Glutamatergic neuron (in vitro differentiated cells): Measurements from ENCODE around the gene CFL2. TPM values are rescaled to one million over a fixed set of nuclear protein-coding genes. Genes with fewer than 3 reads are reported as not detected.

ENCODE experiments used
- DNase-seq: peaks from one replicate; pipeline ENCODE4 v3.0.0; 2022
- H3K27ac Mint-ChIP-seq: one replicate; pipeline ENCODE4 v1.8.0; 2020; ENCODE audit warnings: mild to moderate bottlenecking, mixed read lengths, inconsistent platforms; ENCODE audit not compliant: unreplicated experiment
- H3K27me3 Mint-ChIP-seq: one replicate; pipeline ENCODE4 v1.8.0; 2020; ENCODE audit warnings: mild to moderate bottlenecking, moderate library complexity, mixed read lengths, inconsistent platforms; ENCODE audit not compliant: unreplicated experiment
- H3K36me3 Mint-ChIP-seq: one replicate; pipeline ENCODE4 v1.8.0; 2020; ENCODE audit warnings: mild to moderate bottlenecking, mixed read lengths, inconsistent platforms; ENCODE audit not compliant: unreplicated experiment
- H3K4me1 Mint-ChIP-seq: one replicate; pipeline ENCODE4 v1.8.0; 2020; ENCODE audit warnings: mild to moderate bottlenecking, low read depth, mixed read lengths, inconsistent platforms; ENCODE audit not compliant: unreplicated experiment
- H3K4me3 Mint-ChIP-seq: one replicate; pipeline ENCODE4 v1.8.0; 2020; ENCODE audit warnings: mild to moderate bottlenecking, mixed read lengths, inconsistent platforms; ENCODE audit not compliant: unreplicated experiment
- H3K9me3 Mint-ChIP-seq: one replicate; pipeline ENCODE4 v1.8.0; 2020; ENCODE audit warnings: mild to moderate bottlenecking, moderate library complexity, mixed read lengths, inconsistent platforms; ENCODE audit not compliant: unreplicated experiment
- CTCF ChIP-seq: fragments of 200-600 bp; sonication (generic); IDR thresholded peaks from one replicate; pipeline ENCODE4 v1.5.0; 2021; ENCODE audit not compliant: partially characterized antibody, unreplicated experiment
- total RNA-seq: library from RNA; stranded (reverse); fragmentation: NEBNext Ultra II Directional; extraction: Animal tissue kit (Norgen Biotek cat#: 25700); gene quantifications from one replicate; pipeline ENCODE4 v1.2.1, GENCODE V29; 2021; ENCODE audit not compliant: unreplicated experiment

Gene CFL2
- total RNA-seq, 1 donor from 2014 or later: 57.6 TPM

GRCh38 chr14:34692348-34692747 lies 22.0 kb downstream of the CFL2 start:
- H3K36me3 Mint-ChIP-seq: no peaks in the 10 kb centered on the region
- H3K9me3 Mint-ChIP-seq: no peaks in the 10 kb centered on the region
- H3K27ac Mint-ChIP-seq: no peak overlapping the region
- H3K4me1 Mint-ChIP-seq: peaks cover 4% of the 10 kb centered on the region
- no peaks in the 10 kb centered on the region for H3K27me3 Mint-ChIP-seq
- H3K4me3 Mint-ChIP-seq: no peak overlapping the region
- DNase-seq: no peak
- no peak for TF ChIP-seq CTCF

GRCh38 chr14:34691206-34691605 lies 23.2 kb downstream of the CFL2 start:
- Mint-ChIP-seq H3K4me3 (no peak overlapping the region), H3K36me3 (no peaks in the 10 kb centered on the region), H3K4me1 (peaks cover 4% of the 10 kb centered on the region), H3K27me3 (no peaks in the 10 kb centered on the region), H3K9me3 (no peaks in the 10 kb centered on the region), H3K27ac (no peak overlapping the region)
- no peak for TF ChIP-seq CTCF
- no peak for DNase-seq

GRCh38 chr14:34688470-34689206 lies 25.8 kb downstream of the CFL2 start:
- peaks cover 4% of the 10 kb centered on the region for H3K4me1 Mint-ChIP-seq
- H3K27me3 Mint-ChIP-seq: no peaks in the 10 kb centered on the region
- no peak overlapping the region for H3K4me3 Mint-ChIP-seq
- H3K27ac Mint-ChIP-seq: no peak overlapping the region
- no peaks in the 10 kb centered on the region for H3K36me3 Mint-ChIP-seq
- DNase-seq: no peak
- no peak for TF ChIP-seq CTCF
- H3K9me3 Mint-ChIP-seq: no peaks in the 10 kb centered on the region

- TF ChIP-seq CTCF: no peak
- H3K4me1 Mint-ChIP-seq: no peaks in the 10 kb centered on the region
- no peaks in the 10 kb centered on the region for H3K9me3 Mint-ChIP-seq
- no peak overlapping the region for H3K4me3 Mint-ChIP-seq
- DNase-seq: no peak
- no peak overlapping the region for H3K27ac Mint-ChIP-seq
- no peaks in the 10 kb centered on the region for H3K27me3 Mint-ChIP-seq
- H3K36me3 Mint-ChIP-seq: no peaks in the 10 kb centered on the region
These were observed 28.5 kb downstream of the CFL2 start for GRCh38 chr14:34685819-34686428.

- H3K4me1 Mint-ChIP-seq: no peaks in the 10 kb centered on the region
These were observed 29.8 kb downstream of the CFL2 start for GRCh38 chr14:34684578-34684977.

More at GRCh38 chr14:34684578-34684977, 29.8 kb downstream of the CFL2 start:
- no peak for DNase-seq
- no peak for TF ChIP-seq CTCF
- Mint-ChIP-seq H3K9me3 (no peaks in the 10 kb centered on the region), H3K27ac (no peak overlapping the region), H3K4me3 (no peak overlapping the region), H3K27me3 (peaks cover 3% of the 10 kb centered on the region), H3K36me3 (no peaks in the 10 kb centered on the region)
